Spleen (tissue), 11 donors: ENCODE measurements around the gene GALNT13. TPM values are rescaled to one million over a fixed set of nuclear protein-coding genes. Genes with fewer than 3 reads are reported as not detected.

Experiments used
- DNase-seq: peaks from one replicate; pipeline ENCODE4 v3.0.0-alpha.2; 2020
- H3K27ac ChIP-seq, 8 donors: fragments of 200-600 bp; sonication (generic) in 7 of 8; 1 replicate in 4 of 8; 2 replicates in 4 of 8; pipeline versions ENCODE4 v1.5.0 to v1.8.0; 2016 to 2021; ENCODE audit warnings: inconsistent platforms in 4 of 8, mild to moderate bottlenecking in 4 of 8, moderate library complexity in 1 of 8
- H3K27me3 ChIP-seq, 7 donors: fragments of 200-600 bp; sonication (generic) in 6 of 7; replicated peaks in 1 of 7; 1 replicate in 4 of 7; 2 replicates in 3 of 7; pipeline versions ENCODE4 v1.5.0 to v1.8.0; 2016 to 2021; ENCODE audit warnings: inconsistent platforms in 3 of 7, mild to moderate bottlenecking in 1 of 7
- H3K36me3 ChIP-seq, 6 donors: fragments of 200-600 bp; sonication (generic) in 5 of 6; 1 replicate in 4 of 6; 2 replicates in 2 of 6; pipeline versions ENCODE4 v1.5.0 to v1.8.0; 2016 to 2021; ENCODE audit warnings: inconsistent platforms in 2 of 6
- H3K4me1 ChIP-seq, 6 donors: fragments of 200-600 bp; sonication (generic) in 5 of 6; 1 replicate in 3 of 6; 2 replicates in 3 of 6; pipeline versions ENCODE4 v1.5.0 to v1.8.0; 2016 to 2021; ENCODE audit warnings: inconsistent platforms in 3 of 6
- H3K4me3 ChIP-seq, 8 donors: fragments of 200-600 bp; sonication (generic) in 7 of 8; 1 replicate in 4 of 8; 2 replicates in 4 of 8; pipeline versions ENCODE4 v1.5.0 to v1.8.0; 2016 to 2021; ENCODE audit warnings: inconsistent platforms in 4 of 8, mild to moderate bottlenecking in 4 of 8, moderate library complexity in 2 of 8
- H3K9me3 ChIP-seq, 8 donors: fragments of 200-600 bp; sonication (generic) in 7 of 8; 1 replicate in 4 of 8; 2 replicates in 4 of 8; pipeline versions ENCODE4 v1.5.0 to v1.8.0; 2016 to 2021; ENCODE audit warnings: inconsistent platforms in 4 of 8
- CTCF ChIP-seq, 11 experiments: fragments of 200-600 bp in 7 of 11; fragments of 450-650 bp in 4 of 11; sonication (generic) in 4 of 11; IDR thresholded peaks in 8 of 11; conservative IDR thresholded peaks in 3 of 11; 1 replicate in 7 of 11; 2 replicates in 4 of 11; pipeline versions ENCODE4 v1.4.0 to v1.8.0; 2016 to 2021; ENCODE audit warnings: antibody characterized with exemption in 11 of 11, inconsistent platforms in 4 of 11, mild to moderate bottlenecking in 1 of 11
- POLR2A ChIP-seq, 3 donors: fragments of 450-650 bp; IDR thresholded peaks; one replicate each; pipeline ENCODE4 v1.5.1; 2017; ENCODE audit warnings: antibody characterized with exemption in 3 of 3, mild to moderate bottlenecking in 1 of 3
- POLR2AphosphoS5 ChIP-seq, 3 donors: sonication (generic); formaldehyde crosslinking; IDR thresholded peaks; one replicate each; pipeline ENCODE4 v1.5.1; 2017; ENCODE audit warnings: antibody characterized with exemption in 3 of 3
- WGBS, 5 donors: extraction: QIAGEN DNeasy Blood & Tissue Kit in 3 of 5; methylation state at CpG; one replicate each; pipeline versions ENCODE4 v1.1.5 to v1.1.7; 2013 to 2018; 5-methylcytosine and 5-hydroxymethylcytosine counted together
- intact Hi-C: fragments of 100-400 bp; cut with DNase I; formaldehyde crosslinking; loops from one replicate; pipeline ENCODE4 v1.15.0; 2023; ENCODE audit warnings: low total_unique reads
- polyA plus RNA-seq, 3 donors: library from polyadenylated mRNA; stranded (reverse); fragments of 200-250 nt; gene quantifications; one replicate each; pipeline ENCODE4 v1.2.1, GENCODE V29; 2013
- total RNA-seq, 7 donors: library from RNA; depleted of rRNA in 3 of 7; stranded (reverse); fragments of >200 nt in 3 of 7; fragmentation: NEBNext Ultra II Directional in 4 of 7; extraction: Animal tissue kit (Norgen Biotek cat#: 25700) in 4 of 7; gene quantifications; one replicate each; pipeline versions ENCODE4 v1.1.0 to v1.2.1, GENCODE V29; 2016 to 2021
- donor health status: healthy with polysubstance abuse.
- donor health status: DM: no; HTN: no; CAD: no; lungs with moderate emphysema.
- donor health status: DM: no; HTN: no; CAD: no.
- donor health status: Bipolar disorder and iron deficiency.
- donor health status: healthy.
- donor health status: DM: no; HTN: no; CAD: no.
- donor health status: DM: yes; HTN: yes; CAD: no.

The GALNT13 gene
- total and polyA plus RNA-seq, 10 donors: 0.02 to 0.61 (median 0.11) TPM; not detected in 6

- 82 to 92% (median 87%) methylated on average over 2 of the region's 2 CpGs for WGBS, 5 donors
- no peaks in the 10 kb centered on the region for H3K9me3 ChIP-seq
Measured at GRCh38 chr2:154267983-154268382, 396.3 kb downstream of the GALNT13 start.

GRCh38 chr2:154280543-154280942, 408.8 kb downstream of the GALNT13 start:
- 68 to 89% (median 79%) methylated on average over 2 of the region's 2 CpGs for WGBS, 5 donors
- Histone ChIP-seq H3K4me3 (no peak overlapping the region), H3K36me3 (no peaks in the 10 kb centered on the region), H3K27me3 (no peaks in the 10 kb centered on the region), H3K9me3 (peaks cover 0 to 15% (median 7%) of the 10 kb centered on the region in 8 donors), H3K27ac (no peak overlapping the region), H3K4me1 (no peaks in the 10 kb centered on the region)
- no peak for TF ChIP-seq CTCF (IDR thresholded peaks at IDR 0.05 in 8 of 11, conservative IDR thresholded peaks at IDR 0.05 in 3 of 11)
- no peak for DNase-seq
- intact Hi-C loops: no loop called here

More at GRCh38 chr2:154267983-154268382, 396.3 kb downstream of the GALNT13 start:
- Histone ChIP-seq H3K4me1 (no peaks in the 10 kb centered on the region), H3K27ac (no peak overlapping the region), H3K36me3 (no peaks in the 10 kb centered on the region), H3K27me3 (no peaks in the 10 kb centered on the region), H3K4me3 (no peak overlapping the region)
- intact Hi-C loops: no loop called here
- DNase-seq: no peak
- TF ChIP-seq POLR2A (IDR thresholded peaks at IDR 0.05) (no peak), POLR2AphosphoS5 (IDR thresholded peaks at IDR 0.05) (no peak), CTCF (IDR thresholded peaks at IDR 0.05 in 8 of 11, conservative IDR thresholded peaks at IDR 0.05 in 3 of 11) (no peak)

GRCh38 chr2:154289870-154290269, 418.1 kb downstream of the GALNT13 start:
- no peaks in the 10 kb centered on the region for H3K27me3 ChIP-seq
- H3K4me1 ChIP-seq: no peaks in the 10 kb centered on the region
- DNase-seq: no peak
- intact Hi-C loops: no loop called here
- 64 to 85% (median 73%) methylated on average over 1 of the region's 1 CpG for WGBS, 5 donors
- H3K4me3 ChIP-seq: no peak overlapping the region
- TF ChIP-seq CTCF (IDR thresholded peaks at IDR 0.05 in 8 of 11, conservative IDR thresholded peaks at IDR 0.05 in 3 of 11) (no peak), POLR2A (IDR thresholded peaks at IDR 0.05) (no peak), POLR2AphosphoS5 (IDR thresholded peaks at IDR 0.05) (no peak)
- peaks cover 0 to 60% (median 30%) of the 10 kb centered on the region in 8 donors for H3K9me3 ChIP-seq
- H3K27ac ChIP-seq: no peak overlapping the region
- H3K36me3 ChIP-seq: no peaks in the 10 kb centered on the region

- no peak for DNase-seq
- Histone ChIP-seq H3K9me3 (peaks cover 0 to 55% (median 27%) of the 10 kb centered on the region in 8 donors), H3K27me3 (no peaks in the 10 kb centered on the region), H3K4me3 (no peak overlapping the region), H3K36me3 (no peaks in the 10 kb centered on the region), H3K27ac (no peak overlapping the region), H3K4me1 (no peaks in the 10 kb centered on the region)
- WGBS, 5 donors: 91 to 96% (median 94%) methylated on average over 20 of the region's 20 CpGs
- intact Hi-C loops: no loop called here
- no peak for TF ChIP-seq POLR2AphosphoS5 (IDR thresholded peaks at IDR 0.05)
- no peak for TF ChIP-seq CTCF (IDR thresholded peaks at IDR 0.05 in 8 of 11, conservative IDR thresholded peaks at IDR 0.05 in 3 of 11)
- TF ChIP-seq POLR2A (IDR thresholded peaks at IDR 0.05): no peak
Measured at GRCh38 chr2:154291511-154291910, 419.8 kb downstream of the GALNT13 start.
